ENCODE results near the gene WIPI1.
"Not testable (repeated sequence)": the region's sequence is repeated elsewhere in the genome, so short reads cannot be mapped to it uniquely, and the experiment has no call there.

WIPI1 gene, protein sequence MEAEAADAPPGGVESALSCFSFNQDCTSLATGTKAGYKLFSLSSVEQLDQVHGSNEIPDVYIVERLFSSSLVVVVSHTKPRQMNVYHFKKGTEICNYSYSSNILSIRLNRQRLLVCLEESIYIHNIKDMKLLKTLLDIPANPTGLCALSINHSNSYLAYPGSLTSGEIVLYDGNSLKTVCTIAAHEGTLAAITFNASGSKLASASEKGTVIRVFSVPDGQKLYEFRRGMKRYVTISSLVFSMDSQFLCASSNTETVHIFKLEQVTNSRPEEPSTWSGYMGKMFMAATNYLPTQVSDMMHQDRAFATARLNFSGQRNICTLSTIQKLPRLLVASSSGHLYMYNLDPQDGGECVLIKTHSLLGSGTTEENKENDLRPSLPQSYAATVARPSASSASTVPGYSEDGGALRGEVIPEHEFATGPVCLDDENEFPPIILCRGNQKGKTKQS

DNA sequence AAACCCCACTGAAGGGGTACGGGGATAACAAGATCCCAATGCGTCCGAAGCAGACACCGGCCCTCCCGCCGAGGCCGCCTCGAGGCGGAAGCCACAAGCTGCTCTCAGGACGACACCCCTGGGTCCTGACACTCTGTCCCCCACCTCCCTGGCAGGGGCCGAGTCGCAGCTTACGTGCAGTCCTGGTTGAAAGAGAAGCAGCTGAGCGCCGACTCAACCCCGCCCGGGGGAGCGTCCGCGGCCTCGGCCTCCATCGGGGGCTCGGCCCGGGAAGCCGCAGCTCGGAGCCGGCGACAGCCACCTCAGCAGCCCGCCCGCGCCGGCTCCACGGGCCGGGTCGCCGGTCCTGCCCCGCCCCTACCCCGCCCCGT, at the start of gene WIPI1:
TSS of gene WIPI1 (minus strand) at position 329 of the 371 bp plus-strand sequence. CDS start at position 254, 75 bp downstream.
- DNase-seq = peak; percentile 85

DNA sequence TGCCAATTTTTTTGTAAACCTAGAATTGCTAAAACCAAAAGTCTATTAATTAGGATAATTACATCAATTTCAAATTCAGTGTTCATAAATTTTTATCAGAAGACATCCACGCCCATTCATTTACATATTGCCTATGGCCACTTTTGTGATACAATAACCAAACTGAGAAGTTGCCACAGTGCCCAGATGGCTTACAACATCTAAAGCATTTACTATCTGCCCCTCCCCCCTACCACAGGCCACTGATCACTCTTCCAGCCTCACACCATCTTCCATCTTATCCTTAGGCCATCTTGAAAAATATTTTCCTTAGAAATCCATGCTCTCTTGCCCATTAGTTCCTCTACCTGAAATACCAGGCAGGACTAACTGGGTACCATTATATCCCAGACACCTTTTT, 48.7 kb upstream of the WIPI1 start:
- no peak for DNase-seq

DNA sequence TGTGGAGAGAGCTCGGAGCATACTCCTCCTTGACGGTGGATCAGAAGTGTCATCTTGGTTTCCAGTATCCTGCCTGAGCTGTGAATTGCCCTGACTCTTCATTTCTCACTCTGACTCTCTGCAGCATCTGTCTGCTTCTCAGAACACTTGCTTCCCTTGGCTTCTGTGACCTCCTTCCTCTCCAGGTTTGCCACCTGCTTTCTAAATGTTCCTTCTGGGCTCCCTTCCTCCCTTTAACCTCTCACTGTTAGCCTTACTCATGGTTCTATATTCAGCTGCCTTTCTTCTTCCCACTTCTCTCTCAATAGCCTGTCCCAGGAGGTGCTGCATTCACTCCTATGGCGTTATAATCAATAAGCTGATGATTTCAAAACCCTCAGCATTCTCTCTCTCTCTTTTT, 43.8 kb upstream of the WIPI1 start:
- DNase-seq = no peak

DNA sequence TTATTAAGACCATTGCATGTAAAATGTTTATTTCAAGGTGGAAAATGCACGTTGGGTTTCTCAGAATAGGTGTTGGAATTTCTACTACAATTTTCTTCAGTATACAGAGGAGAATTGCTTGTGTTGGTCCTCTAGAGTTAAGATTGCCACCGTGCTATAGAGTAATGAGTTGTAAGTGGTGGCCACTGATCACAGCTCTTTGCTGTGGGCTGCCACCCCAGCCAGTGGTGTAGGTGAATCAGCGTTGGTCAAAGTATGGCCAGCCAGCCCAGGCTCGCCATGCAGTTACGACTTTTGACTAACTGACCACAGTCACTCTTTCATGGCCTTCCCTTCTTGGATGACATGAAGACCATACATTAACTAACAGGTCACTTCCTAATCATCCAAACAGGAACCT, 42.3 kb upstream of the WIPI1 start:
- no peak for DNase-seq

DNA sequence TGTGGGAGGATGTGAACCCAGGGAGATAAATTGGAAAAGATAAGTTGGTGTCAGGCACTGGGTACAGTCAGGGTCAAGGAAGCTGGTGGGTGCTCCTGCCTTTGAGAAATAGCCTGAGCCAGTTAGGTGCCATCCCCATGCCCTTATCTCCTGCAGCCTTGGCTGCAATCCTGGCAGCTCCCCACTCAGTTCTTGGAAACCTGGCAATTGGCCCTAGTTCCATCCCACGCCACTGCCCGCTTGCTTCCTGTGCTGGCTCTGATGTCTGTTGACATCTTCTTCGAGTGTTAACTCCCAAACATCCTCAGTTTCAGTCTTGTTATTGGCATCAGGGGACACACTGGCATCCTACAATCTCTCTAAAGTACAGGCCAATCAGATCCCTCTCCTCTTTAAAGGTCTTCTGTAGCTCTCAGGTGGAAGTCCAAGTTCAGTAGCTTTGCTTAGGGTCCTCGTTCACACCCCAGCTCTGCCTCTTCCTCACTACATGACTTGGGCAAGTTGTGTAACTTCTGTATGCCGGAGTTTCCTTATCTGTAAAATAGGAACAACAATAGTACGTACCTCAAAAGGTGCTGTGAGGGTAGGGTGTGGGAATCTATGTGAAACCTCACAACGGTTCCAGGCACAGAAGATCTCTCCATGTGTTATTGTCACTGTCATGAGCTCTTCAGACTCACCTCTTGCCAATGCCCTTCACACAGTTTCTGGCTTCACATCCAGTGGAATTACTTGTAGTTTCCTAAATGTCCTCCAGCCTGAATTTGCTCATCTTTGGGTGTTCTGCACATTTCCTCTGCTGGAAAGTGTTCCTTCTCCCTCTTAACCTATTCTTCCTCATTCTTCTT, 41.4 kb upstream of the WIPI1 start:
- no peak for DNase-seq

DNA sequence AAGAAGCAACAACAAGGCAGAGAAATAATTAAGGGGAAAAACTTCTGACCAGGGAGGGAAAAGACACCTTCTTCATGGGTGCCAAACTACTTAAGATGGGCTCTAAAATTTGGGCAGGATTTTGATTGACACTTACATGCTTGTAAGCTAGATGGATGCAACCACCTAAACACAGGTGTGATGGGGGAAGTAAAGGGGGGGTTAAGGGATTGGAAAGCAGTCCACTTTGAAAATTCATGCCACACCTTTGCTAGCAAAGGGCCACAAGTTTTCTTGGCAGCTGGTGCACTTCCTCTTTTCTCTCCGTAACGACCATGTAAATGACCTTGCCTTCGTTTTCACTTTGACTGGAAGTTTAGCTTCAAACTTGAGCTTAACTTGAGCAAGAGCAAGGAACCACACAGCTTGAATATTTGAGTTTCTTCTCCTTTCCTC, 40.6 kb upstream of the WIPI1 start:
- no peak for DNase-seq

DNA sequence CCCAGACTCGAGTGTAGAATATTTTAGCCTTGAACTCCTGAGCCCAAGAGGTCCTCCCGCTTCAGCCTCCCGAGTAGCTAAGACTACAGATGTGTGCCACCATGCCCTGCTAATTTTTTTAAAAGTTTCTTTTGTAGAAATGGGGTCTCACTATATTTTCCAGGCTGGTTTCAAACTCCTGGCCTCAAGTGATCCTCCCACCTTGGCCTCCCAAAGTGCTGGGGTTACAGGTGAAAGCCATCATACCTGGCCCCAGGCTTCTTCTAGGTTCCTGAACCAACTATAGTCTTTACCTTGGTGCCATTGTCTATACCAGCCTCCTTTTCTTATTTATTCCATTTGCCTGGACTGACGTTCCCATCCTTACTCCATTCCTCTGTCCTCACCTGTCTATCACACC, 37.8 kb upstream of the WIPI1 start:
- no peak for DNase-seq

DNA sequence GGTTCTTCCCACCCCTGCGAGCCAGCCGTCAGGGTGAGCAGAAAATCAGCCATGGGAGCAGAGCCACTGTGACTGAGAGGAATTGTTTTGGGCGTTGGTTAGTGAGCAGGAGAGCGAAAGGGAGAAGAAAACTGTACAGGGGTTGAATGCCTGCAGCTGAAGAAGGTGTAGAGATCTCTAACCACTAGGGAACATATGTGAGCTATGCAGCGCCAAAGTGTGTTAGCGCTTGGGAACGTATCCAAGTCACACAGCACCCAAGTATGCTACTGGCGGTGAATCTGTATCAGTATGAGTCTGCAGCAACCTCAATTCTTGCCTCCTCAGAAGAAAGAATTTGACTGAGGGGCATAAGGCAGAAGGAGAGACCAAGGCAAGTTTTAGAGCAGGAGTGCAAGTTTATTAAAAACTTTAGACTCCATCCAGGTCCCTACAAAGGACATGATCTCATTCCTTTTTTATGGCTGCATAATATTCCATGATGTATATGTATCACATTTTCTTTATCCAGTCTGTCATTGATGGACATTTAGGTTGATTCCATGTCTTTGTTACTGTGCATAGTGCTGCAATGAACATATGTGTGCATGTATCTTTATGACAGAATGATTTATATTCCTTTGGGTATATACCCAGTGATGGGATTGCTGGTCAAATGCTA, 35.2 kb upstream of the WIPI1 start:
- not testable (repeated sequence) for DNase-seq

DNA sequence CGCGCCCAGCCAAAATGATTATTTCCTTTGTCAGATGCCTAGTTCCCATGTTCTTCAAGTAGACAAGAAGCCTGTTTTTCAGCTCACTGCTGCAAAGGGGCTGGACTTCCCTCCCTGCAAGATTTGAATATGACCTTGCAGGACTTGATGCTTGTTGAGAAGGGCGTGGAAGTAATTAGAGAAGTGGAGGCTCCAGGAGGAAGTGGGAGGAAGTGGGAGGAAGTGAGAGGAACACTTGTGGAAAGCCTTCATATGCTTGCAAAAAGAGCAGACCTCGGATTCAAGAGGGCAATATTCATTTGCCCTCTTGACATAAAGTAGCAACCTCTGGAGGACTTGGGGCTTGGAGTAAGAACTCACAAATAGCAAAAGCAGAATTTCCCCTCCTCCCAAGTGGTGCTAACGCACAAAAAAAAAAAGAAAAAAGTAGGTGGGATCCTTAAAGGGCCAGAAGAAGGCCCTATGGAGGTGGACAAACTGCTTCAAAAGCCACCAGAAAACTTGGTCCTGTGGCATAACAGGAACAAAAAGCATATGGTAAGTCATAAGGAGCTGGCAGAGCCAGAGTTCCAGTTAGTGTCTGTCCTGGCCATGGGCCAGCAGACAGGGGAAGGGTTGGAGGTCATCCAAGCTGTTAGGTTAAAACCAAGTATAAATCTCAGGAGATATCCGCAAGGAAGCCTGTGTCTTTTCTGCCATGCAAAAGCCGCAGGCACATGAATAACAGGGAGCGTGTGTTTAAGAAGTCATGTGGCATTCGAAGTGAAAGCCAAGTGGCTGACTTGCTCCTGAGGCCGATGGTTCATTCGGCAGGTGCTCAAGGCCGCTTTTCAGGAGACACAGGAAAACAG, 34.3 kb upstream of the WIPI1 start:
- no peak for DNase-seq

DNA sequence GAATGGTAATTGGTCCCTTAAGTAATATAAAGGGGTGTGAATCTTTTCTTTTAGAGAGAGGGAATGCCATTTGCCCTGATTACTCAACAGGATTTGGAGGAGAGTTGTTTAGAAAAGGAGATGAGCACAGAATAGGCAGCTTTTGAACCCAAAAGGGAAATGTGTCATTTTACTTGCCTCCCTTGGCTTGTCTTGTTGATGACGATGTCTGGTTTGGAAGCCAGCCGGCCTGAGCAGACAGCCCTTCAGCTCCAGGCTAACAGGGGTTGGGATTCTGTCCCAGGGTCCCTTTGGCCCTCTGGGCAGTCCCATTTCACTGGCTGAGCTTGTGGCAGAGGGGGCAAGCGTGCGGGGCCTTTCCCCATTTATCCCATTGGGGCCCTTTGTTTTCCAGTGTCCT, 32.6 kb upstream of the WIPI1 start:
- no peak for DNase-seq

DNA sequence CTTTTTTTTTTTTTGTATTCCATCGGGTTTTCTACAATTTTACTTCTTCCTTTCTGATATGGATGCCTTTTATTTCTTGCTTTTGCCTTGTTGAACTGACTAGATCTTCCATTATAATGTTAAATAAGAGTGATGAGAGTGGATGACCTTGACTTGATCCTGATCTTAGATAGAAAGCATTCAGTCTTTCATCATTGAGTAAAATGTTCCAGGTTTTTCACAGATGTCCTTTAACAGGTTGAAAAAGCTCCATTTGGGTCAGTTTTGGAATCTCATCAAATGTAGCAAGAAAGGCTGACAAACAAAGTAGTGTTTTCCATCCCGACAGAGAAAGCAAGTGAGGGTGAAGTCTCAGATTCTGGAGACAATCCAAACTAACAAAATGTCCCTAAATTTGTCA, 27.2 kb upstream of the WIPI1 start:
- DNase-seq = no peak

DNA sequence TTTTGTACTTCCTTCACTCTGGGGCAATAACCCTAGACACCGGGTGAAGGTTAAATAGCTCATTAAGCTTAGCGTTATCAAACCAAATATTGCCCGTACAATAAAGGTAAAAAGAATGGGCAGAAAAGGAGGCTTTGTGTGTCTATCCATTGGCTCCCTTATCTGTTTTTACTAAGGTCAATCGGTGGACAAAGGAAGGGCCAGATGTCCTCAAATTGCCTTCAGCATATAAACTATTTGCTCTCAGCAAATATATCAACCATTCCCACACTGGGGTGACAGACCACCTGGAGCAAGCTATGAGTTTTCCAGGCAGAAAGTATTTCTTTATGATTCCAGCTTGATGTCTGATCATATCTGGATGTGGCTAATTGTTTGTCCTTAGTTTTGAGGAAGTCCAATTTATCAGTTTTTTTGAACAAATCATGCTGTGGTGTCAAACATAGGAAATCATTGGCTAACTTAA, 25.3 kb upstream of the WIPI1 start:
- no peak for DNase-seq

DNA sequence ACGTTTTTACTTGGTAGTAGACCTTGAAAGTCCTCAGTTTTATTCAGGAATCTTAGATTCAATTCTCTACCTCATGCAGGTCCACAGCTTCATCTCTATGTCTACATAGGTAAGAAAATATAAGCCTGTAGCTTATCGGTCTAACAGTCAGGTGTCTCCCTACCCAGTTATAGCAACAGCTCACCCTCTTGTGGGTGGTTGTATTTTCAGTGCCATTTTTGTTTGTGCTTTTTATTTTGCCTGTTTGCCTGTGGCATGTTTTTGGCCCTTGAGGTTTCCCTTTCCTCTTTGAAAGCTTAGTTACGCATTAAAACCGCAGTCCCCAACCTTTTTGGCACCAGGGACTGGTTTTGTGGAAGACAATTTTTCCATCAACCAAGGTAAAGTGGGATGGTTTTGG, 23.6 kb upstream of the WIPI1 start:
- no peak for DNase-seq

DNA sequence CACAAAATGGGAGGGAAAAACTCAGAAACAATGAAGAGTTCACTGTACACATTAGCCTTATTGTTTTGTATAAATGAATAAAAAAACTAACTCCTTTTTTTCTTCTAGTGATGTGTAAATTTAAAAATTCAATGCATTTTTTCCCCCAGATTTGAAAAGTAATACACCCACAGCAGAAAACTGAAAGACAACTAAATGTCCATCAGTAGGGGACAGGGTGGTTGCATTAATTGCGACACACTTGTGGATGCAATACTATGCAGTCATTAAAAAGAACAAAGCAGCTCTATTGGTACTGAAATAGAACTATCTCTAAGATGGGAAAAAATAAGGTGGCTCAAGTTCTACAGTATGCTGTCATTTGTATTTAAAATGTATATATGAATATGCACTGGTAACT, 13.7 kb upstream of the WIPI1 start:
- DNase-seq = no peak

DNA sequence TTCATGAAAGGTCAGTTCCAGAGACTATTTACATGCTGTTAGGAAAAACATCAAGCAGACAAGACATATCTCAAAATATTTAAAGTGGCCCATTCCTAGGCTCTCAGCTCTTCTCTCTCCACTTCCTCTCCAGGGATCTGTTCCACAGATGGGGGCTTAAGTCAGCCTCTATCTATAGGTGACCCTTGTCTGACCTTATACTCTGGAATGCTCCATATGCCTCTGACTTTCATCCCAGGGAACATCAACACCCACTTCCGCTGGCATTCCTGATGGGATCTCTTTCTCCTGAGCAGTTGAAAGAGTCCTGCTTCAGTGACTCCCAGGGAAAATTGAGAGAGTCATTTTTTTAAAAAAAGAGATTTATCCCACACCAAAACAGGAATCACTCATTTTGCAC, 11.5 kb upstream of the WIPI1 start:
- DNase-seq = no peak

DNA sequence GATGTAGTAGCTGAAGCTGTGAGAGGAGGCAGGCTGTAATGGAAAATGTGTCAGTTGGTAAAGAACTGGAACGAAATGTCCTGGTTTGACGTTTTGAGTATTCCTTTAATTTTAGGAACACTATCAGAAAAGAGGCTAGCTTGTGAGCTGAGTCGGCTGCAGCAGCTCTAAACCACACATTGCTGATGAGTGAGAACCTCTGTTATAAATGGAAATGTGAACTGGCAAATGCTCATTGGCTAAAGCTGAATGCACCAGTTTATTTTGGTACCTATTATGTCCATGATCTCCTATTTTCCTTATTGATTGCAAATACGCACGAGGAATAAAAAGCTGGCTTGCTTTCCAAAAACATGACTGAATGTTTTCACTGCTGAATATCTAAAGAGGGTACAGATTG, 11.0 kb upstream of the WIPI1 start:
- DNase-seq = no peak

DNA sequence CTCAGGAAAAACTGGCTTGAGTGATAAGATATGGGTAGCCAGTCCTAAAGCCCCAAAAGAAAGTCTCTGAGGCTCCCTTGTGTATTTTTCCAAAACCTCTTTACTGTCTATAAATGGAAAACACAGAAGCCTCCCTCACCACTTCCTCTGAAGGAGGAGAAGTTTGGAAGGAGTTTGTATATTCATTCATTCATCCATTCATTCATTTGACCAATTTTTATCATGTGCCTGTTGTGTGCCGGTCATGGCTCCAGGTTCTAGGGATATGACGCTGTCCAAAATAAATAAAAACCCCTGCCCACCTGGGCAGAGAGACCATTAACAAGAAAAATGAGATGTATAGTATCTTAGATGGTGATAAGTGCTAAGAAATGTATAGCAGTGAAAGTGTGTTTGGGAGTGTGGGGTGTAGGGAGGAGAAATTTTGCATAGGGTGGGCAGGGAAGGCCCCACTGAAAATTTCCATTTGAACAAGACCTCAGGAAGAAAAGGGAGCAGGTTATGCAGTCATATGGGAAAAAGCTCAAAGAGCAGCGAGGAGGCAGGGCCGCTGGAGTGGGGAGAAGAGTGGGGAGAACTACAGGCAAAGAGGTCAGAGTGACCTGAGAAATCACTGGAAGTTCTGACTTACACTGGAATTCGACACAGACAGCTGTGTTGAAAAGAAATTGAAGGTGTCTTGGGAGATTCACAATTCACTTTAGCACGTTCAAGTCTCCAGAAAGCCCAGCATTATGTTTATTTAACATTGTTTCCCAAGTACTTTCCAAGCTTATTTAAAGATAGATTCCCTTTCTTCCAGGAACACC, 6.1 kb upstream of the WIPI1 start:
- no peak for DNase-seq

DNA sequence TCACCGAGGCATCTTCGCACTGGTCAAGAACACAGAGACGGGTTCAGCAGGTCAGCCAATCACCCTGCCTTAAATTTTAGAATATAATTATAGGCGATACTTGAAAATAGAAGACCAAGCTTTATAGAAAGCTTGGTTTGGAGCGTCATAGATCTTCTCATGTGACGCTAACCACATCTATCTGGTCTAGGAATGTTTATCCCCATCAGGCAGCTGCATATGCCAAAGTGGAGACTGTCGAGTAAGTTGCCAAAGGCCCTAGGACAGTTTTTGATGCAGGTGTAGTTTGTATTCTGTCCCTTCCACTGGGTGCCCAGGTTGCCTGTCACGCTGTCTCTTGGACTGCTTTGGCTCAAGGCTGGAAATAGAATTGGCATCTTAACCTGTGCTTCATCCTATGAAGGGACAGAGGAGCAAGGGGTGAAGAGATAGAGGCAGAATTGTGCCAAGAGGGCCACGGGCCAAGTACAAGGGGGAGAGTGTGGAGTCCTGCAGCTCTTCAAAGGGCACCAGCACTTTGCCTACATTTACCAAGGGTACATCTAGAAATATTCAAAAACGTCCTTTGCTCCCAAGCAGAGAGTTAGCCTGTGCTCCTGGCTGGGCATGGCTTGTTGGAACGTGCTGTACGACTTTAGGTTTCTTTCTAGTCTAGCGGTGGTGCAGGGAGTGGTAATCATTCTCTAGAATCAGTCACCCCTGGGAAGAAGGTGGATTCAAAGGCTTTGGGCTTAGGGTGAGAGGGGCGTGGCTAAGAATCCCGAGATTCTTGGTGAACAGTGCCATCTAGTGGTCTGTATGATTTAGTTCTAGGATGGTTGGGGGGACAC, 5.3 kb upstream of the WIPI1 start:
- peak; percentile 57 for DNase-seq

DNA sequence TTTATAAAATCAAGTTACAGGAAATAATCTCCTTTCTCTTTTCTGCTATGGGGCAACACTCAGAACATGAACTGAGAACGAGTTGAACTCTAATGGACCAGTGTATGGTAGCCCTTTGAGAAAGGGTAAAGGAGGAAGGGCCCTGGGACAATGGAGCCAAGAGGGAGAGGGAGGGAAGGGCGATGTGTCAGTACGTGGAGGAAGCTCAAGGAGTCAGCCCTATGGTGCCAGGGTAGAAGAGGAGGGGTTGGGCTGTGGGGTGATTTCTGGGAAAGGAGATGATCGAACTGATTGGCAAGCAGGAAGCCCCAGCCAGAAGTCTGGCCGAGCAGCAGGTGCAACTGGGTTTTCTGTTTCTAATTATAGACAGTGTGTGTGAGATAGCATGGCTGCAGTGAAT, 4.3 kb upstream of the WIPI1 start:
- peak; percentile 62 for DNase-seq

DNA sequence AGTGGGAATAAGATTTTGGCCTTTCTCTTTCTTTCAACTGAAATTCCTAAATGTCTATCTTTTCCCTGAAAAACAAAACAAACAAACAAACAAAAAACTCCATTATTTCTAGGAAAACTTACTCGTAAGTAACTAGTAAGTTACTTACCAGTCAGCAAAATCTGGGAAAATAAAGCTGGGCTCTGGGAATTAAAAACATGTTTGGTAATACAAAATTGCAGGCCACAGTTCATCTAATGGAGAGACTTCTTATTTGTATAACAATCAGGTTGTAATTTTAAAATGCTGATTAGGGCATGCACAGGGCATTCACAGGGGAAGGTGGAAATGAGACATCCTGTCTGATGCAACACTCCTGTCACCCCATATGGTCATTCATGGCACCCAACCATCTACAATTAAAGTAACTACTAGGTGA, 3.8 kb upstream of the WIPI1 start:
- DNase-seq = peak; percentile 29

DNA sequence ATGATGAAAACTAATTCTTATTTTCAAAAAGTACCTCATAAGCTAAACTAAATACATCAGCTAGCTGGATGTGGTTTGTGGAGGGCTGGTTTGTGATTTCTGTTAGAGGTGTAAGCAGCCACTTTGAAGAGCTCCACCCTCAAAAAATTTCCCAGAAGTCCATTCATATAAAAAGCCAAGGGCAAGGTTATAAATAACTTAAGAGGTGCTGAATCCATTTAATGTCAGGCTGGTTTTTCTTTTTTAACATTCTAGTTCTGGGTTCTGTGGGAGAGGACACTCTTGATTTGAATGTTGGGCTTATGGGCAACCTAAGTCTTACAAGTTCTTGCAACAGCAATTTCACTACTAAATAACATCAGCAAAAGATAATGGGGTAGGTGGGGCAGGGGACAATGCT, 3.4 kb upstream of the WIPI1 start:
- DNase-seq = peak; percentile 49
